GM18508 (cell line): ENCODE results near the gene RNF41.
"Not testable (repeated sequence)": the region's sequence is repeated elsewhere in the genome, so short reads cannot be mapped to it uniquely, and the experiment has no call there.

Source experiments
- ATAC-seq: cut with Tn5 transposase; IDR thresholded peaks from one replicate; pipeline ENCODE4 v1.9.1; 2021; ENCODE audit warnings: moderate number of reproducible peaks; ENCODE audit not compliant: insufficient read depth, unreplicated experiment

Gene RNF41

GRCh38 chr12:56156464-56157200 lies 65.1 kb downstream of the RNF41 start:
- not testable (repeated sequence) for ATAC-seq

- no peak for ATAC-seq
These were observed 66.4 kb downstream of the RNF41 start for GRCh38 chr12:56155256-56155845.

- no peak for ATAC-seq
These were observed 66.9 kb downstream of the RNF41 start for GRCh38 chr12:56154818-56155217.

GRCh38 chr12:56154246-56154771 lies 67.4 kb downstream of the RNF41 start:
- no peak for ATAC-seq

GRCh38 chr12:56153678-56154065 lies 68.0 kb downstream of the RNF41 start:
- ATAC-seq: no peak

GRCh38 chr12:56152756-56153677 lies 68.7 kb downstream of the RNF41 start:
- ATAC-seq: no peak
